ENCODE results near the gene RFNG. TPM values are rescaled to one million over a fixed set of nuclear protein-coding genes. Genes with fewer than 3 reads are reported as not detected.

Gene RFNG
- total RNA-seq, 1 donor from 2014 or later = 61.4 TPM

GRCh38 chr17:82035488-82035887 is 16.1 kb downstream of the RFNG start:
- H3K4me1 ChIP-seq = peaks cover 24% of the 10 kb centered on the region

GRCh38 chr17:82034371-82035011 is 17.1 kb downstream of the RFNG start:
- no peaks in the 10 kb centered on the region for H3K9me3 ChIP-seq
- peaks cover 28% of the 10 kb centered on the region for H3K4me1 ChIP-seq
- no peaks in the 10 kb centered on the region for H3K36me3 ChIP-seq
- no peak overlapping the region for H3K27ac ChIP-seq
- intact Hi-C loops (cut with DNase I) = loop anchor here (5.0 kb wide), 2 partner anchors 63 to 118 kb away; partner anchors contain the start of gene FASN
- no peak for TF ChIP-seq POLR2AphosphoS5 (IDR thresholded peaks at IDR 0.05; ENCODE audit: insufficient read depth in 1 of 2, low read depth in 1 of 2)
- TF ChIP-seq CTCF (IDR thresholded peaks at IDR 0.05) = no peak
- TF ChIP-seq POLR2A (IDR thresholded peaks at IDR 0.05) = no peak
- no peak overlapping the region for H3K4me3 ChIP-seq
- DNase-seq (ENCODE audit: extremely low spot score in 2 of 2) = no peak
- no peaks in the 10 kb centered on the region for H3K27me3 ChIP-seq

More at GRCh38 chr17:82035488-82035887, 16.1 kb downstream of the RFNG start:
- Histone ChIP-seq H3K36me3 (no peaks in the 10 kb centered on the region), H3K27me3 (no peaks in the 10 kb centered on the region), H3K4me3 (no peak overlapping the region), H3K27ac (no peak overlapping the region), H3K9me3 (no peaks in the 10 kb centered on the region)
- DNase-seq (ENCODE audit: extremely low spot score in 2 of 2) = no peak
- intact Hi-C loops (cut with DNase I) = no loop called here
- TF ChIP-seq POLR2A (IDR thresholded peaks at IDR 0.05) (no peak), POLR2AphosphoS5 (IDR thresholded peaks at IDR 0.05; ENCODE audit: insufficient read depth in 1 of 2, low read depth in 1 of 2) (no peak), CTCF (IDR thresholded peaks at IDR 0.05) (no peak)

- no peaks in the 10 kb centered on the region for H3K27me3 ChIP-seq
- intact Hi-C loops (cut with DNase I) = loop anchor here (5.0 kb wide), 2 partner anchors 64 to 119 kb away; partner anchors contain the start of gene FASN
- DNase-seq (ENCODE audit: extremely low spot score in 2 of 2) = no peak
- TF ChIP-seq CTCF (IDR thresholded peaks at IDR 0.05) (no peak), POLR2AphosphoS5 (IDR thresholded peaks at IDR 0.05; ENCODE audit: insufficient read depth in 1 of 2, low read depth in 1 of 2) (no peak), POLR2A (IDR thresholded peaks at IDR 0.05) (no peak)
- no peaks in the 10 kb centered on the region for H3K9me3 ChIP-seq
- no peak overlapping the region for H3K4me3 ChIP-seq
- H3K36me3 ChIP-seq = no peaks in the 10 kb centered on the region
- peaks cover 28% of the 10 kb centered on the region for H3K4me1 ChIP-seq
- no peak overlapping the region for H3K27ac ChIP-seq
These were observed 18.1 kb downstream of the RFNG start for GRCh38 chr17:82033359-82034085.

GRCh38 chr17:82031885-82032627 is 19.6 kb downstream of the RFNG start:
- Histone ChIP-seq H3K36me3 (no peaks in the 10 kb centered on the region), H3K4me3 (peak overlapping the region; percentile 7 to 66), H3K27me3 (no peaks in the 10 kb centered on the region), H3K4me1 (peaks cover 28% of the 10 kb centered on the region), H3K27ac (no peak overlapping the region), H3K9me3 (no peaks in the 10 kb centered on the region)
- no peak for DNase-seq (ENCODE audit: extremely low spot score in 2 of 2)
- no peak for TF ChIP-seq POLR2A (IDR thresholded peaks at IDR 0.05)
- no peak for TF ChIP-seq POLR2AphosphoS5 (IDR thresholded peaks at IDR 0.05; ENCODE audit: insufficient read depth in 1 of 2, low read depth in 1 of 2)
- TF ChIP-seq CTCF (IDR thresholded peaks at IDR 0.05) = no peak
- intact Hi-C loops (cut with DNase I) = loop anchor here (5.0 kb wide), 2 partner anchors 65 to 120 kb away; partner anchors contain the start of gene FASN

Measured in vagina (tissue), 2 donors.